GM23338 (cell line): Measurements from ENCODE around the gene EEA1. TPM values are rescaled to one million over a fixed set of nuclear protein-coding genes. Genes with fewer than 3 reads are reported as not detected.

ENCODE experiments used
- ATAC-seq: fragments of 200-7000 bp; cut with Tn5 transposase; 3 replicates; pipeline ENCODE4 v1.9.1; 2020
- DNase-seq: peaks from one replicate; pipeline ENCODE4 v3.0.0-alpha.2; 2015; ENCODE audit warnings: low spot score
- H2AFZ ChIP-seq: fragments of 200-600 bp; sonication (generic); 2 replicates; pipeline ENCODE4 v1.8.0; 2016; ENCODE audit warnings: antibody characterized with exemption, mild to moderate bottlenecking, moderate library complexity
- H3F3A ChIP-seq: fragments of 200-600 bp; sonication (generic); replicated peaks from 2 replicates; pipeline ENCODE4 v1.8.0; 2017; ENCODE audit warnings: antibody characterized with exemption, mixed run types, low read depth
- H3K27ac ChIP-seq: fragments of 200-600 bp; sonication (generic); 2 replicates; pipeline ENCODE4 v1.6.1; 2016; ENCODE audit warnings: low read depth
- H3K27me3 ChIP-seq: fragments of 200-600 bp; sonication (generic); 2 replicates; pipeline ENCODE4 v1.8.0; 2016; ENCODE audit warnings: mild to moderate bottlenecking, mixed run types, moderate library complexity; ENCODE audit not compliant: insufficient read depth
- H3K36me3 ChIP-seq: fragments of 200-600 bp; sonication (generic); 2 replicates; pipeline ENCODE4 v1.8.0; 2016; ENCODE audit warnings: mild to moderate bottlenecking; ENCODE audit not compliant: insufficient read depth
- H3K4me1 ChIP-seq: fragments of 200-600 bp; sonication (generic); 2 replicates; pipeline ENCODE4 v1.8.0; 2016; ENCODE audit warnings: mild to moderate bottlenecking, moderate library complexity; ENCODE audit not compliant: insufficient read depth
- H3K4me2 ChIP-seq: fragments of 200-600 bp; sonication (generic); 2 replicates; pipeline ENCODE4 v1.7.1; 2017; ENCODE audit warnings: mixed run types
- H3K4me3 ChIP-seq: fragments of 200-600 bp; sonication (generic); 2 replicates; pipeline ENCODE4 v1.6.1; 2016; ENCODE audit warnings: mixed run types
- H3K79me2 ChIP-seq: fragments of 200-600 bp; sonication (generic); replicated peaks from 2 replicates; pipeline ENCODE4 v1.8.0; 2017; ENCODE audit warnings: mild to moderate bottlenecking; ENCODE audit not compliant: insufficient read depth
- H3K9me2 ChIP-seq: fragments of 200-600 bp; sonication (generic); 2 replicates; pipeline ENCODE4 v1.8.0; 2017; ENCODE audit not compliant: insufficient read depth
- H4K20me1 ChIP-seq: fragments of 200-600 bp; sonication (generic); replicated peaks from 2 replicates; pipeline ENCODE4 v1.8.0; 2017; ENCODE audit warnings: mild to moderate bottlenecking; ENCODE audit not compliant: insufficient read depth
- H3K27ac Mint-ChIP-seq: 2 replicates; pipeline ENCODE4 v1.8.0; 2020; ENCODE audit warnings: inconsistent platforms, mild to moderate bottlenecking, moderate library complexity, mixed read lengths
- H3K27me3 Mint-ChIP-seq: 3 replicates; pipeline ENCODE4 v1.8.0; 2022; ENCODE audit warnings: low read depth, mild to moderate bottlenecking, moderate library complexity, mixed read lengths, inconsistent platforms; ENCODE audit not compliant: insufficient read depth, poor library complexity
- H3K36me3 Mint-ChIP-seq: 3 replicates; pipeline ENCODE4 v1.8.0; 2021; ENCODE audit warnings: low read depth, mild to moderate bottlenecking, inconsistent platforms, moderate library complexity, mixed read lengths
- H3K4me1 Mint-ChIP-seq: 3 replicates; pipeline ENCODE4 v1.8.0; 2020; ENCODE audit warnings: mild to moderate bottlenecking, inconsistent platforms, mixed read lengths
- H3K4me3 Mint-ChIP-seq: 3 replicates; pipeline ENCODE4 v1.8.0; 2021; ENCODE audit warnings: moderate library complexity, mild to moderate bottlenecking, inconsistent platforms, mixed read lengths
- H3K9me3 Mint-ChIP-seq: 3 replicates; pipeline ENCODE4 v1.8.0; 2020; ENCODE audit warnings: moderate library complexity, mild to moderate bottlenecking, inconsistent platforms, mixed read lengths
- CREB1 ChIP-seq: fragments of 250-450 bp; sonication (Bioruptor Pico); IDR thresholded peaks from 2 replicates; pipeline ENCODE4 v1.5.0; 2020; ENCODE audit warnings: low read depth, mild to moderate bottlenecking, moderate library complexity
- CTCF ChIP-seq, 2 experiments: fragments of 200-600 bp in 1 of 2; sonication (generic) in 1 of 2; conservative IDR thresholded peaks; 2 replicates each; pipeline versions ENCODE4 v1.5.1 to v1.6.1; 2016 to 2017; ENCODE audit warnings: antibody characterized with exemption in 2 of 2, low read depth in 2 of 2, mild to moderate bottlenecking in 2 of 2, moderate library complexity in 1 of 2
- EZH2 ChIP-seq: fragments of 200-600 bp; sonication (generic); IDR thresholded peaks from one replicate; pipeline ENCODE4 v1.8.0; 2017; ENCODE audit warnings: antibody characterized with exemption, mild to moderate bottlenecking, low read depth; ENCODE audit not compliant: unreplicated experiment
- EZH2phosphoT487 ChIP-seq: fragments of 200-600 bp; sonication (generic); IDR thresholded peaks from one replicate; pipeline ENCODE4 v1.8.1; 2018; ENCODE audit warnings: antibody characterized with exemption; ENCODE audit not compliant: unreplicated experiment
- JUNB ChIP-seq: IDR thresholded peaks from one replicate; pipeline ENCODE4 v1.6.1; 2016; ENCODE audit warnings: antibody characterized with exemption; ENCODE audit not compliant: unreplicated experiment
- NANOG ChIP-seq: IDR thresholded peaks from 2 replicates; pipeline ENCODE4 v1.6.1; 2016; ENCODE audit warnings: antibody characterized with exemption, borderline replicate concordance
- POLR2AphosphoS5 ChIP-seq: IDR thresholded peaks from 2 replicates; pipeline ENCODE4 v1.6.1; 2016; ENCODE audit warnings: antibody characterized with exemption, low read depth
- STAT1 ChIP-seq: IDR thresholded peaks from one replicate; pipeline ENCODE4 v1.6.1; 2016; ENCODE audit warnings: antibody characterized with exemption; ENCODE audit not compliant: unreplicated experiment
- ZNF114 ChIP-seq: fragments of 250-450 bp; sonication (Bioruptor Pico); IDR thresholded peaks from 2 replicates; pipeline ENCODE4 v1.5.0; 2020; ENCODE audit warnings: mild to moderate bottlenecking, moderate library complexity
- ZNF331 ChIP-seq: fragments of 250-450 bp; sonication (Bioruptor Pico); IDR thresholded peaks from 2 replicates; pipeline ENCODE4 v1.5.0; 2020; ENCODE audit warnings: low read depth, mild to moderate bottlenecking, moderate library complexity
- ZNF462 ChIP-seq: fragments of 250-450 bp; sonication (Bioruptor Pico); IDR thresholded peaks from 2 replicates; pipeline ENCODE4 v1.5.0; 2020; ENCODE audit warnings: mild to moderate bottlenecking, moderate library complexity
- polyA plus RNA-seq: library from polyadenylated mRNA; unstranded; fragments of >200 nt; fragmentation: Nextera tagmentation; extraction: Ambion mirVana; gene quantifications from 2 replicates; pipeline ENCODE4 v1.2.1, GENCODE V29; 2016
- total RNA-seq: library from RNA; depleted of rRNA; stranded (reverse); fragments of >200 nt; shearing (Covaris generic); gene quantifications from 2 replicates; pipeline ENCODE4 v1.2.3, GENCODE V29; 2014
- TF ChIP-seq, protein P1 (sequence below): IDR thresholded peaks from one replicate; pipeline ENCODE4 v1.6.1; 2018; ENCODE audit warnings: antibody characterized with exemption; ENCODE audit not compliant: unreplicated experiment
- TF ChIP-seq, protein P2 (sequence below): IDR thresholded peaks from 2 replicates; pipeline ENCODE4 v1.6.1; 2016; ENCODE audit warnings: antibody characterized with exemption

The EEA1 gene
- total and polyA plus RNA-seq, 2 experiments from 2014 or later, result 10.0 to 41.1 TPM

DNA sequence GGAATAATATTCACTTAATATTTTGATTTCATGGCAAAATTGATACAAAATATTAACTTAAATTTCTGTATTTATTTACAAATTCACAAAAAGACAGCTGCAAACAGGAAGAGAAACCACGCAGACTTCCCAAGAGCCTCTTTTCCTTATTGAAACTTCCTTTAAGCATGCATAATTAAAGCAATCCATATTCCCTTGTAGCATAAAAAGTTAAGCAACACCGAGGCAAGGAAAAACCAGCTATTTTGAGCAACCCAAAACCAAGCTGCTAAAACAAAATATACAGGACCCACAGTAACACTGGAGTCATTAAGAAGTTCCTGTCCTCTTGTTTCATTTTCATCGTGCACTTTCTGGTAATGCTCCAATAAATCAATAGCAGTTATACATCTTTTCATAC, 58.0 kb downstream of the EEA1 start:
- H3F3A ChIP-seq, result no peaks in the 10 kb centered on the region
- H4K20me1 ChIP-seq, result no peaks in the 10 kb centered on the region; the same call in 1 of the 2 replicates
- Mint-ChIP-seq H3K4me1 (0 out of 3 replicates have a peak, but pooled peaks cover 4% of the 10 kb centered on the region), H3K9me3 (no peaks in the 10 kb centered on the region), H3K4me3 (no peak overlapping the region), H3K27me3 (no peaks in the 10 kb centered on the region), H3K36me3 (no peaks in the 10 kb centered on the region), H3K27ac (no peak overlapping the region)
- TF ChIP-seq CTCF (conservative IDR thresholded peaks at IDR 0.05; ENCODE audit: low read depth in 2 of 2) (no peak), ZNF331 (CRISPR knock-in tag) (no peak), EZH2 (no peak), CREB1 (CRISPR knock-in tag) (no peak), JUNB (no peak), EZH2phosphoT487 (no peak), STAT1 (no peak), ZNF114 (CRISPR knock-in tag) (no peak), POLR2AphosphoS5 (no peak), ZNF462 (CRISPR knock-in tag) (no peak), NANOG (no peak)
- TF ChIP-seq, protein P1, sequence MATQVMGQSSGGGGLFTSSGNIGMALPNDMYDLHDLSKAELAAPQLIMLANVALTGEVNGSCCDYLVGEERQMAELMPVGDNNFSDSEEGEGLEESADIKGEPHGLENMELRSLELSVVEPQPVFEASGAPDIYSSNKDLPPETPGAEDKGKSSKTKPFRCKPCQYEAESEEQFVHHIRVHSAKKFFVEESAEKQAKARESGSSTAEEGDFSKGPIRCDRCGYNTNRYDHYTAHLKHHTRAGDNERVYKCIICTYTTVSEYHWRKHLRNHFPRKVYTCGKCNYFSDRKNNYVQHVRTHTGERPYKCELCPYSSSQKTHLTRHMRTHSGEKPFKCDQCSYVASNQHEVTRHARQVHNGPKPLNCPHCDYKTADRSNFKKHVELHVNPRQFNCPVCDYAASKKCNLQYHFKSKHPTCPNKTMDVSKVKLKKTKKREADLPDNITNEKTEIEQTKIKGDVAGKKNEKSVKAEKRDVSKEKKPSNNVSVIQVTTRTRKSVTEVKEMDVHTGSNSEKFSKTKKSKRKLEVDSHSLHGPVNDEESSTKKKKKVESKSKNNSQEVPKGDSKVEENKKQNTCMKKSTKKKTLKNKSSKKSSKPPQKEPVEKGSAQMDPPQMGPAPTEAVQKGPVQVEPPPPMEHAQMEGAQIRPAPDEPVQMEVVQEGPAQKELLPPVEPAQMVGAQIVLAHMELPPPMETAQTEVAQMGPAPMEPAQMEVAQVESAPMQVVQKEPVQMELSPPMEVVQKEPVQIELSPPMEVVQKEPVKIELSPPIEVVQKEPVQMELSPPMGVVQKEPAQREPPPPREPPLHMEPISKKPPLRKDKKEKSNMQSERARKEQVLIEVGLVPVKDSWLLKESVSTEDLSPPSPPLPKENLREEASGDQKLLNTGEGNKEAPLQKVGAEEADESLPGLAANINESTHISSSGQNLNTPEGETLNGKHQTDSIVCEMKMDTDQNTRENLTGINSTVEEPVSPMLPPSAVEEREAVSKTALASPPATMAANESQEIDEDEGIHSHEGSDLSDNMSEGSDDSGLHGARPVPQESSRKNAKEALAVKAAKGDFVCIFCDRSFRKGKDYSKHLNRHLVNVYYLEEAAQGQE, result no peak
- TF ChIP-seq, protein P2, sequence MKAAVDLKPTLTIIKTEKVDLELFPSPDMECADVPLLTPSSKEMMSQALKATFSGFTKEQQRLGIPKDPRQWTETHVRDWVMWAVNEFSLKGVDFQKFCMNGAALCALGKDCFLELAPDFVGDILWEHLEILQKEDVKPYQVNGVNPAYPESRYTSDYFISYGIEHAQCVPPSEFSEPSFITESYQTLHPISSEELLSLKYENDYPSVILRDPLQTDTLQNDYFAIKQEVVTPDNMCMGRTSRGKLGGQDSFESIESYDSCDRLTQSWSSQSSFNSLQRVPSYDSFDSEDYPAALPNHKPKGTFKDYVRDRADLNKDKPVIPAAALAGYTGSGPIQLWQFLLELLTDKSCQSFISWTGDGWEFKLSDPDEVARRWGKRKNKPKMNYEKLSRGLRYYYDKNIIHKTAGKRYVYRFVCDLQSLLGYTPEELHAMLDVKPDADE, result no peak
- no peaks in the 10 kb centered on the region for H3K9me2 ChIP-seq
- no peak overlapping the region for H3K4me2 ChIP-seq
- H3K27me3 ChIP-seq, result no peaks in the 10 kb centered on the region
- H3K36me3 ChIP-seq, result no peaks in the 10 kb centered on the region
- H3K27ac ChIP-seq, result no peak overlapping the region
- no peak for ATAC-seq
- no peaks in the 10 kb centered on the region for H3K79me2 ChIP-seq
- peaks cover 13% of the 10 kb centered on the region; the same call in 1 of the 2 replicates for H3K4me1 ChIP-seq
- no peak overlapping the region for H3K4me3 ChIP-seq
- no peak overlapping the region for H2AFZ ChIP-seq
- no peak for DNase-seq
